NB4 (cell line): ENCODE results near the gene C1orf52.

Experiments used
- CTCF ChIP-seq: IDR thresholded peaks from one replicate; pipeline ENCODE4 v1.5.1; 2012; ENCODE audit warnings: low read depth, low read length
- MAX ChIP-seq: IDR thresholded peaks from 2 replicates; pipeline ENCODE4 v1.6.1; 2011; ENCODE audit warnings: low read depth, low read length
- MYC ChIP-seq: IDR thresholded peaks from 2 replicates; pipeline ENCODE4 v1.6.1; 2011; ENCODE audit warnings: low read depth, low read length
- POLR2A ChIP-seq: IDR thresholded peaks from 2 replicates; pipeline ENCODE4 v1.6.1; 2011; ENCODE audit warnings: mild to moderate bottlenecking; ENCODE audit not compliant: insufficient read length; ENCODE audit errors: extremely low read depth

DNA sequence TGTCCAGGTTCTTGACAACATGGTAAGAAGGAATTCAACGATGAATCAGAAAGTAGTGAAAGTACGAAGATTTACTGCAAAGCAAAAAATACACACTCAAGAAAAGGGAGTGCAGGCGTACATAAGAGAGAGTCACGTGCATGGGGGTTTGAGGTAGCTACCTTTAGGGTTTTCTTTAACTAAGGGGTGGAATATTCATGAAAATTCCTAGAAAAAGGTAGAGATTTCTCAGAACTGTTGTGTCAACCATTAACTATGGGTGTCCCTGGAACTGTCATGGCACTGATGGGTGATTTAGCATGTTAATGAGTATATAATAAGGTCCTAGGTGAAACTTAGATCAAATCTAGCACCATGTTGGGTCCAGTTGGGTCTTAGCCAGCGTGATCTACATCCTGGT is 36.1 kb downstream of the C1orf52 start:
- TF ChIP-seq POLR2A: no peak
- TF ChIP-seq CTCF: no peak
- TF ChIP-seq MAX: no peak
- TF ChIP-seq MYC: no peak
